Skin epidermis (tissue), 12 donors: ENCODE results near the gene KCND3.

Experiments
- H3K27ac ChIP-seq, 21 experiments: fragments of 200-600 bp; sonication (generic) in 11 of 21; one replicate each; pipeline ENCODE4 v1.5.0; 2020; ENCODE audit warnings: mild to moderate bottlenecking in 3 of 21, inconsistent platforms in 2 of 21, moderate library complexity in 2 of 21
- H3K4me3 ChIP-seq, 7 experiments: fragments of 200-600 bp; sonication (generic) in 2 of 7; one replicate each; pipeline ENCODE4 v1.5.0; 2020; ENCODE audit warnings: inconsistent platforms in 2 of 7, mild to moderate bottlenecking in 2 of 7, moderate library complexity in 1 of 7

Gene KCND3

GRCh38 chr1:111989531-111990025 lies at the start of gene KCND3:
Gene KCND3, minus strand, starts transcription at chr1:111989668.
- Histone ChIP-seq H3K4me3 (peak within 1 kb of the TSS; percentile 35 to 58 (median 45)), H3K27ac (peak within 1 kb of the TSS in 17 of 21 experiments; percentile 2 to 86 (median 73))

- Histone ChIP-seq H3K27ac (no peak overlapping the region), H3K4me3 (no peak overlapping the region)
These were observed 44.8 kb upstream of the KCND3 start for GRCh38 chr1:112034277-112034676.

- H3K27ac ChIP-seq: no peak overlapping the region
- no peak overlapping the region for H3K4me3 ChIP-seq
These were observed 44.1 kb upstream of the KCND3 start for GRCh38 chr1:112033439-112034120.

- Histone ChIP-seq H3K27ac (no peak overlapping the region), H3K4me3 (no peak overlapping the region)
These were observed 40.7 kb upstream of the KCND3 start for GRCh38 chr1:112030157-112030556.

GRCh38 chr1:112027696-112028095 lies 38.2 kb upstream of the KCND3 start:
- no peak overlapping the region for H3K27ac ChIP-seq
- no peak overlapping the region for H3K4me3 ChIP-seq

- Histone ChIP-seq H3K27ac (no peak overlapping the region), H3K4me3 (no peak overlapping the region)
These were observed 37.0 kb upstream of the KCND3 start for GRCh38 chr1:112026501-112026900.

GRCh38 chr1:112026016-112026415 lies 36.5 kb upstream of the KCND3 start:
- Histone ChIP-seq H3K27ac (no peak overlapping the region), H3K4me3 (no peak overlapping the region)

GRCh38 chr1:112021263-112021662 lies 31.8 kb upstream of the KCND3 start:
- Histone ChIP-seq H3K4me3 (no peak overlapping the region), H3K27ac (no peak overlapping the region)

- H3K27ac ChIP-seq: no peak overlapping the region
- no peak overlapping the region for H3K4me3 ChIP-seq
These were observed 27.7 kb upstream of the KCND3 start for GRCh38 chr1:112017183-112017582.

- Histone ChIP-seq H3K4me3 (no peak overlapping the region), H3K27ac (no peak overlapping the region)
These were observed 23.4 kb upstream of the KCND3 start for GRCh38 chr1:112012823-112013222.

GRCh38 chr1:112011202-112011601 lies 21.7 kb upstream of the KCND3 start:
- peak overlapping the region in 4 of 21 experiments; percentile 34 to 51 (median 40) for H3K27ac ChIP-seq
- no peak overlapping the region for H3K4me3 ChIP-seq

- H3K4me3 ChIP-seq: no peak overlapping the region
- H3K27ac ChIP-seq: no peak overlapping the region
These were observed 17.7 kb upstream of the KCND3 start for GRCh38 chr1:112007169-112007568.

- Histone ChIP-seq H3K4me3 (no peak overlapping the region), H3K27ac (no peak overlapping the region)
These were observed 17.1 kb upstream of the KCND3 start for GRCh38 chr1:112006416-112007025.

GRCh38 chr1:112004076-112004475 lies 14.6 kb upstream of the KCND3 start:
- H3K4me3 ChIP-seq: no peak overlapping the region
- no peak overlapping the region for H3K27ac ChIP-seq

GRCh38 chr1:112002514-112002913 lies 13.0 kb upstream of the KCND3 start:
- no peak overlapping the region for H3K27ac ChIP-seq
- H3K4me3 ChIP-seq: no peak overlapping the region

- Histone ChIP-seq H3K4me3 (no peak overlapping the region), H3K27ac (no peak overlapping the region)
These were observed 12.0 kb upstream of the KCND3 start for GRCh38 chr1:112001436-112001835.

- Histone ChIP-seq H3K27ac (no peak overlapping the region), H3K4me3 (no peak overlapping the region)
These were observed 10.6 kb upstream of the KCND3 start for GRCh38 chr1:112000048-112000447.

GRCh38 chr1:111998332-111998731 lies 8.9 kb upstream of the KCND3 start:
- no peak overlapping the region for H3K4me3 ChIP-seq
- H3K27ac ChIP-seq: no peak overlapping the region

GRCh38 chr1:111992476-111992875 lies 3.0 kb upstream of the KCND3 start:
- H3K4me3 ChIP-seq: no peak overlapping the region
- H3K27ac ChIP-seq: peak overlapping the region in 3 of 21 experiments; percentile 43 to 86 (median 54)

GRCh38 chr1:111990878-111991718 lies 1.6 kb upstream of the KCND3 start:
- Histone ChIP-seq H3K4me3 (peak overlapping the region; percentile 35 to 58 (median 45)), H3K27ac (peak overlapping the region in 16 of 21 experiments; percentile 0 to 86 (median 73))
